GM19238 (cell line): ENCODE results near the gene THADA.
"Not testable (repeated sequence)": the region's sequence is repeated elsewhere in the genome, so short reads cannot be mapped to it uniquely, and the experiment has no call there.

ENCODE experiments used
- DNase-seq: peaks from one replicate; pipeline ENCODE4 v3.0.0; 2011; ENCODE audit warnings: low spot score; ENCODE audit not compliant: insufficient read length

The THADA gene

DNA sequence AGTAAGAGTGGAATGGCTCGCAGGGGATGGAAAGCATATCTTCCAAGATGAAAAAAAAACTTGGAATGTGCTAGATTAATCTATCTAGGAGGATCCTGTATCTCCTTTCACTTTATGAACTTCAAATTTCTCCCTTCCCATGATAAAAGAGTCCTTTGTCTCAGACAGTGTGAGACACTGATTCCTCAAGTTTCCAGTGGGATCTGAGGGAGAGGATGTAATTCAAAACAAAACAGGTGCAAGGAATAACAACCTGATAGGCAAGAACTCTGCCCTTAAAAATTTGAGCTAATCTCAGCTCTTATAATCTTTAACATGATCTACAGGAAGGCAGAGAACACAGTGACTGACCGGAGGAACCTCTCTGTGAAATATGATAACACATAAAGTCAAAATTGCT lies 207.5 kb downstream of the THADA start:
- DNase-seq = no peak

DNA sequence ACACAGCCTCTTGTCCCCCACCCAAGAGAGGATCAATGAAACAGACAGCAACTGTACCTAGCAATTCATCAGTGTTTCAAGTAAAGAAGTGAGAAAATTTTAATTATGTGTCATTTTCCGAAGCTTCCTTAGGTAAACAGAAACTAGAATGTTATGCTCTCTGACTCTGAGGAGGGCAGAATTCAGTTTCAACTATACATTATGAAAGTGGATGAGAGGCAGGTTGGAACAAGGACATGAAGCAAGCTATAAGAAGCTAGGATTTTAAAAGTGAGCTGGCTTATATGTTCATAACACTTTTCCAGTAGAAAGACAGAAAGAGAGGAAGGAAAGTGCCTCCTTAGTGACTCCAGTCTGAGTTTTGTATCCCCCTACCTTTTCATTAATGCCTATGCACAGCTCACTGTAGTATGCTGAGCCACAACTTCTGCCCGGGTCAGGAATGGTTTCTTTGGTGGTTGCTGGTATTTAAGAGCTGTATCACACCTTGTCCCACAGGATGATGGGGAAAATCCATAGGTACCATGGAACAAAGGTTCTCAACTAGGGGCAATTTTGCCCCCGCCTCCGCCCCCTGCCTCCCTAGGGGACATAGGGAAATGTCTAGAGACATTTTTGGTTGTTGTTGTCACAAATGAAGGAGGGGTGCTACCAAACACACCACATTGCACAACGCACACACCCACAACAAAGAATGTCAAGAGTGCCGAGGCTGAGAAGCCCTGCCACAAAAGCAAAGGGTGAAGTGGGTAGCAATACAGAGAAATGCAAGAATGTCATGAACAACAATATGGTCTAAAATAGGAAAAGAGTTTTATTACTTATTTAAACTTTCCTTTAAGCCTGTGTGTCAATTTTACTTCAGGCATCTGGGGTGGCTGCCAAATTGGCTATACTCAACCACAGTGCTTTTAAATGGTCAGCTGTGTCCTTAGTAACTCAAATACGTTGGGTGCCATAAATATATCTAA lies 208.5 kb downstream of the THADA start:
- no peak for DNase-seq

DNA sequence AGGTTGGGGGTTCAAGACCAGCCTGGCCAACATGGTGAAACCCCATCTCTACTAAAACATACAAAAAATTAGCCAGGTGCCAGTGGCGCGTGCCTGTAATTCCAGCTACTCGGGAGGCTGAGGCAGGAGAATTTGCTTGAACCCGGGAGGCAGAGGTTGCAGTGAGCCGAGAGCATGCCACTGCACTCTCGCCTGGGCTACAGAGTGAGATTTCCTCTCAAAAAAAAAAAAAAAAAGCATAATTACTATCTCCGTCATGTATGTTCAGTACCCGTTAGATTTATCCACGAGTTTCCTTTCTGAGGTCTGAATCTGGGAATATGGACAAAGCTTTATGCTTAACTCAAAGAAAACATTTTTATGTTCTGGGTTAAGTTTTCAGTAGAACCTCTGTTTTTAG lies 209.2 kb downstream of the THADA start:
- not testable (repeated sequence) for DNase-seq

DNA sequence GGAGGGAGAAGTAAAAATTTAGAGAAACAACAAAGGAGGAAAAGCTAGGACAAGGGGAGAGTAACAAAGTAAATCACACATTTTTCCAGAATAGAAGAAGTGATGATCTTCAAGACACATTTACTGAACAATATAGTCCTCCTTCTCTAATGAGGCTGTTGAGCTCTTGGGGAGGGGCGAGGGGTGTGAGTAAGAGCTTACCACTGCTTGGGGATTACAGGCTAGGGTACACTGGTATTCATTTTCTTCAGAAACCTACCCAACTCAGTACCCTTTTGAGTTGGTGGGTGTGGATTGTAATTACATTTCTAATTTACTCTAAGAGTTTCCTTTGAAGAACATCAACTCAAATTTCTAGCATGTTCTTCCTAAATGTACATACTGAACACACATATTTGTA lies 211.7 kb downstream of the THADA start:
- no peak for DNase-seq

DNA sequence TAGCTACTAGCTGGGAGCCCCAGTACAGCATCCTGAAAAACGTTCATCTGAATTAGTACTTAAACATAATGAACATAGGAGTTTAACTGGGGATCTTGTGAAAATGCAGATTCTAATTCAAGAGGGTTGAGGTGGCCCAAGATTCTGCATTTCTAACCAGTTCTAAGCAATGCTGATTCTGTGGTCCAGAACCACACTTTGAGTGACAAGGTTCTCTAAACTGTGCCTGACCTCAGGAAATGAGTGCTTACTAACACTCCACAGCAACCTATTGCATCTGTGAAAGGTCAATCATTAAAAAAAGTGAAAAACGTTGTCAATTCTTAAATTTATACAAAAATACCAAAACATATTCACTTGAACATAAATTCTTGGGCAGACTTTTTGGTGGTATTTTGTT lies 212.3 kb downstream of the THADA start:
- no peak for DNase-seq

DNA sequence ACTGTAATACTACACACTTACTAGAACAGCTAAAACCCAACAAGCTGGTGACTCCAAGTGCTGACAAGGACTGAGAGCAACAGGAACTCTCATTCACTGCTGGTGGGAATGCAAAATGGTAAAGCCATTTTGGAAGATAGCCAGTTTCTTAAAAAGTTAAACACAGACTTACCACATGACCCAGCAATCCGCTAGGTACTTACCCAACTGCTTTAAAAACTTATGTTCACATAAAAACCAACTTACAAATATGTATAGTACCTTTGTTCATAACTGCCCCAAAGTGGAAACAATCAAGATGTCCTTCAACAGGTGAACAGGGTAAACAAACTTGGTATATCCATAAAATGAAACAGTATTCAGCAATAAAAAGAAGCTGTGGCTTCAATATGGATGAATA lies 216.3 kb downstream of the THADA start:
- no peak for DNase-seq

DNA sequence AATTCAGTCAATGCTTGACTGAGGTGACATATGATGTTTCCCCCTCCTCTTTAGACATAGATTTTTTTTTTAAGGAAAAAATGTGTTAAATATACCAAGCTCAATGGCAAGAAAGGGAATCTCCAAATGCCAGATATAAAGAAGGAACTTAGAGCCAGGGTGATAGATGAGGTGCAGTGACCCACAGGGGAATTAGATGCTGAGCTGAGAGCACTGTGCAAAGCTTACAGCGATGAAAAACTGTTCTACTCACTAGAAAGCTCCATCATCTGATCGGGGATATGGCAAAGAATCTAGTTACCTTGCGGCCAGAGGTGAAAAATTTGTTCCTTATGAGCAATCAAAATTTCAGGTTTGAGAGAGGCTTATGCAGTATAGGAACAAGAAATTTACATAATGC lies 218.5 kb downstream of the THADA start:
- DNase-seq = no peak

DNA sequence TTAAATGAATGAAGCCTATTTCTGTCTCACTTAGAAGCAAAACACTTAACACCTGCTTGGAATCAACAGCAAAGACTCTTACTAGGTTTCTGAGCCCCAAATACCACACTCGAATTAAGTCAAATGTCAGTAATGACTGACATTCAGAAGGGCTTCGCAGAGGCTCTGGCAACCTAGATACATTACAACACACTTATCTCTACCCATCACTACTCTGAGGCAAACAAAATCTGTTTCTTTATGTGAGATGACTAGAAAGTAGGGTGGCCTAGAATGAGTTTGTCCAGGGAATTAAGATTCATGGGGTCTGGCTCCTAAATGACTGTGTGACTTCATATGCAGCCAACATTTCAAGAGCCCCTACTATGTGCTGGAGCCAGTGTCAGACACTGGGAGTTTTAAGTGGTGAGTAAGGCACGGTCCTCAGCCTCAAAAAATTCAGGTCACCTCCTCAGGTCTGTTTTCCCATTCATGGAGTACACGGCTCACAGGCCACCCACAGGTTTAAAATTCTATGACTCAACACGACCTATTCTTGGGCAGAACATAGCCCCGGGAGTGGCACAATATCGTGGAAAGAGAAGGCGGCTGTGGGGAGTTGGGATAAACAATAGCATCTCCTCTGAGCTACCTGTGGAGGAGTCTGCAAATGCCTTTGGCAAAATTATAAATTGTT lies 219.2 kb downstream of the THADA start:
- DNase-seq = no peak

DNA sequence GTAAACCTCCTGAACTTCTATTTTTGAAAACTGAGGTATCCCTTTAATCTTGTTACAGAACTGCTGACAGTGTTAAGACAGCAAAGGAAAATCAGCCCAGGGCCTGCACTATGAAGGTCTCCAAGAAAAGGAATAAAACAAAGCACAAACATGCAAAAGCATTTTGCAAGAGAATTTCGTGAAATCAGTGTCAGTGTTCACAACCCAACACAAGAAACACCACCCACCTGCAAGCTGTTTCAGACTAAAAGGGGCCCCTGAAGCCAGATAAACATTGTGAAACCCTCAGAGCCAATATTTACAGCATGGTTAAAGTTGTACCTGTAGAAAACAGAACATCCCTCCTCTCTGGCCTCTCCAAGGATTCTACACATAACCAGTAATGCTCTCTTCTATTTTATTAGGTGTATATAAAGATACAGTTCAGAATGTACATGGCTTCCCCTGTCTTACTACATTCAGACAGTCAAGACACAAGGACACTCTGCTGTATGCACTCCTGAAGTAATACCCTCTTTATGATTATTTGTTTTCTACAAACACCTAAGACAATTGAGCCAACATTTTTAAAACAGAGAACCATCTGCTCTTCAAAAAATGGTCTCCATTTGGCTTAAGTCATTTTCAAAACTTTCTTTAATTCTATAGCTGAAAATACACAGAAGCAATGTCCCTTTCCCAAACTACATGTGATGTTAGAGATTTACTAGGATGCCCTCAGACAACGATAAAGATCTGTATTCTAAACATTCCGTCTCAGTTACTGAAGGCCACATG lies 219.9 kb downstream of the THADA start:
- DNase-seq = no peak

DNA sequence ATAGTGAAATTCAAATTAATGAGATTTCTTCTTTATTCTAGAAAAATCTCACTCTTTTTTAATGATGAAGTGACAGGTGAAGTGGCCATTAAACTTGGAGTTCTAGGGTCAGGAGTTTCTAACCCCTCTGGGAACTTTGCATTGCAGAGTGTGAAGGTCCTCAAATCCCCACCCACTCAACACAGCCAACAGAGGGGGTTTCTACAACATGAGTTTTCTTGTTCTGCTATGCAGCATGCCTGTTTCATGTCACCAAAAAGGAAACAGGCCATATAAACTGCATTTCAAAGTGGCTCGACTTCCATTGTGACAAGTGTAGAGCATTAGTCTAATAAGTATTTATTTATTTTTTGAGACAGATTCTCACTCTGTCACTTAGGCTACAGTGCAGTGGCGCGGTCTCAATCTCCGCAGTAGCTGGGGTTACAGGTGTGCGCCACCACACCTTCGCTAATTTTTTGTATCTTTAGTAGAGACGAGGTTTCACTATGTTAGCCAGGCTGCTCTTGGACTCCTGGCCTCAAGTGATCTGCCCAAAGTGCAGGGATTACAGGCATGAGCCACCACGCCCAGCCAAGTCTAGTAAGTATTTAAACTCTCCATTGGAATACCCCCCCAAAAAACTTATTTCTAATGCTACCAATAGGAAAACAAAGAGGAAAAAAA lies 223.3 kb downstream of the THADA start:
- no peak for DNase-seq

DNA sequence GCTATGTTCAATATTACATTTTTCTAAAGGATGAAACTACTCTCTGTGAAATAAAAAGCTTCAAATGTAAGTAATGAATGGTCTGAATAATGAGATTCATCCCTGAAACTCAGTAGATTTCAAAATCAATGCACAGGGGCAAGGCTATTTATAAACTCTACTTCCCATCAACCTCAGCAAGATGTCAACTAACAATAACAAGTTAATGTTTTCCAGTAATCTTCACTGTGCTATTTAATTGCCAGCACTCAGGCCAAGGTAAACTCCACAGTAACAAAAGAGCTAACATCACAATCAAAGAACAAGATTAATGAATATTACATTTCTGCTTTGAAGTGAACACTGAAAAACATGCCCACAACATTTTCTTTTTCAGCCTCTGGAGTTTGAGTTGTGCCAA lies 225.1 kb downstream of the THADA start:
- no peak for DNase-seq

DNA sequence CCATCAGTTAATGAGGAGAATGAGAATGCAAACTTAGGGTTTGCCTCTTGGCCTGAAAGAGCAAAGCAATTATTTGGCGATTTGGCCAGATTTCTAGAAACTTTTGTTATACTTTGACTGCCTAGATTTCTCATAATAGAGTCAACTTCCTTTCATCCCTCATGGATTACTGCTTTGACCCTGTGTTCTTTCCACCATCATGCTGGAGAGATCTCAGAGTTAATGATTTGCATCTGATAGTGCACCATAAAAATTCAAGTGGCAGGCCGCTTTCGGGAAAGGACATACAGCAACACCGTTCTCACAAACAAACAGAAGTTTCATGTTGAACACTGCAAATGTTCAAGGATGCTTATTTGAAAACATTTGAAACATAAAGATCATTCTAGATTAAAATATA lies 225.7 kb downstream of the THADA start:
- no peak for DNase-seq

DNA sequence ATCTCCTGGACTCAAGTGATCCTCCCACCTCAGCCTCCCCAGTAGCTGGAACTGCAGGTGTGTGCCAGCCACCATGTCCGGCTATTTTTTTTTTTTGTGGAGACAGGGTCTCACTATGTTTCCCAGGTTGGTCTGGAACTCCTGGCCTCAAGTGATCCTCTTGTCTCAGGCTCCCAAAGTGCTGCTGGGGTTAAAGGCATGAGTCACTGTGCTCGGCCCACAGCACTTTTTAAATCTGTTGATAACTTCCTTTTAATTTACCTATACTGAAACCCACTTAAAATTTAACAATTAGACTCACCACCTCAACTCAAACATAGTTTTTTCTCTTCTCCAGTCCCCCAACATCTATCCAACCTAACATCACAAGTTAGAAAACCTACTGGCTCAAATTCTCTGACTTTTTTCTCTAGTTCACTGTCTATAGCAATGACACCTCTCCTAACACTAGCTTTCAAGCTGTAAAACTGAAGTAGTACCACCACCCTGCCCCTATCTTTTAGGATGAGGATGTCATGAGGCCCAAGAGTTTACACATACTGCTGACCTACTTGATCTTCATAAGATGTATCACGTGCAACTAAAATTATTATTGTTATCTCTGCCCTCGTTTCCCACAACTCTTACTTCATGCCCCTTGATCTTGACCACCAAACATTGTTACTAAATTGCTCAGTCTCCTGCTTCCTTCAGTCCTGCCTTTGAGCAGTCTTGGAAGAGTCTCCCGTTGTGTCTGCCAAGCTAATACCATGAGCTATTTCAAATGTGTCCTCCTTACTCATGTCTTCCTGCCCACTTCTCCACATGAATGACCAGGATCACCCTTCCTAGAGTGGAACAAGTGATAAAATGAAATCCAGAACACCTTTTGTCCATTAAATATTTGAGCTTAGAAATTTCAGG lies 227.1 kb downstream of the THADA start:
- DNase-seq = no peak

DNA sequence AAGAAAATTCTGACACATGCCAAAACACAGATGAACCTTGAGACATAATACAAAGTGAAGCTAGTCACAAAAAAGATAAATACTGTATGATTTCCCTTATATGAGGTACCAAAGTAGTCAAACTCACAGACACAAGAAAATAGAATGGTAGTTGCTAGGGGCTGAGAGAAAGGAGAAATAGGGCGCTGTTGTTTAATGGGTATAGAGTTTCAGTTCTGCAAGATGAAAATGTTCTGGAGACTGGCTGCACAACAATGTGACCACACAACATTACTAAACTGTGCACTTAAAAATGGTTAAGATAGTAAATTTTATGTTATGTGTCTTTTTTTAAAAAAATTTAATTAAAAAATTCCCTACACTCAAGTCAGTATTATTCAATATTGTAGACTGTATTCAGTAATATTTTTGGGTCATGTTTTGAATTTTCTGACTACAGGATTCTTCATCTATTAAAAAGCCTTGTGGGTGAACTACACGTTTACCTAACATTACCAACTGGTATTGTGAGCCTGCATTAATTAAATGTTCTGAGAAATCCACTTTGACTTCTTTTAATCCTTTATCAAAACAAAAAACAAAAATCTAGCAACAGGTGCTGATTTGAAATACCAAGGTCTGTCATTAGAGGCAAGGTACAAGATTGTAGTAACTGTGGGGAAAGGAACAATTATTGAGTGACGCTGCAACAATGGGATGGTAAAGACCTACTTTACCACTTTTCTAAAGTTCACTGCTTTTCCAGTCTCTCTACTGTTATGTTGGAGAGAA lies 228.6 kb downstream of the THADA start:
- no peak for DNase-seq

DNA sequence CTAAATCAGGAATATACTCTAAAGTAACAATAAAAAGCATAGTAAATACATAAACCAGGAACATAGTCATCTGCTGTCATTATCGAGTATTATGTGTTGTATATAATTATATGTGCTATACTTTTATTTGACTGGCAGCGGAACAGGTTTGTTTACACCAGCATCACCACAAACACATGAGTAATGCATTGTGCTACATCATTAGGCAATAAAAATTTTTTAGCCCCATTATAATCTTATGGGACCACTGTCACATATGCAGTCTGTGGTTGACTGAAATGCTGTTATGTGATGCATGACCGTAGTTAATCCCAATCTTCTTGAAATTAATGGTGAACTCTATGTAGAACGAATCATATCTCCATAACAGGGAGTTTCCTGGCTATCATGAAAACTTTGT lies 232.7 kb downstream of the THADA start:
- no peak for DNase-seq

DNA sequence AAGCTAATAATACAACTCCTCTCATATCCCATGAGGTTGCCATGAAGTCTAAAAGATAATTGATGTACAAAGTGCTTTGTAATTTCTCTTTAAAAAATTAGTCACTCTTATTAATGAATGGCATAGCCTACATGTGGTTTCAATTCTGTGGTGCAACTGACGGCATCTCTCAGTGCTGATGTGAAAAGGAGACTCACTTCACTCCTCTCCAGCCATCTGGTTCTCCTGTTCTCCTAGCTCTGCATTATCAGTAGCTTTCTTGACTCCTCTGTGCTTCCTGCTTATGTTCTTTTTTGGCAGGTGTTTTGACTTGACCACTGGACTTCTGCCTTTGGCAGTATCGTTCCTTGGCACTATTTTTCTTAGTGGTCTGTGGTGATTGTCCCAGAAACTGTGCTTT lies 234.6 kb downstream of the THADA start:
- DNase-seq = no peak

DNA sequence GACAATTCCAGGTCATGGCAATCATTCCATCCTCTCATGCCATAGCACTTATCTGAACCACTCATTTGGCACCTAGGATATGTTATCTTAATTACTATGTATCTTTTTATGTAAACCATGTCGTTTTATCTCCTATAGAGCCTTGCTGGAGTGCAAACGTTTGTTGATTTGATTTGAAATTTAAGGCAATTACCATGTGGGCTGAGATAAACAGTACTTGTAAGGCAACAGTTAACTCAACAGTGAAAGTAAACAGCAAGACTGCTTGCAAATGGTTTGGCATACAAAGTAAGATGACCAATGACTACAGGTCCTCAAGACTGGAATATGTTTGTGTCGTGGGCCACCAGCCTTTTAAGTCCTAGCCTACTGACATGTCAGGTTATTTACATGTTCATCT lies 235.7 kb downstream of the THADA start:
- DNase-seq = no peak

DNA sequence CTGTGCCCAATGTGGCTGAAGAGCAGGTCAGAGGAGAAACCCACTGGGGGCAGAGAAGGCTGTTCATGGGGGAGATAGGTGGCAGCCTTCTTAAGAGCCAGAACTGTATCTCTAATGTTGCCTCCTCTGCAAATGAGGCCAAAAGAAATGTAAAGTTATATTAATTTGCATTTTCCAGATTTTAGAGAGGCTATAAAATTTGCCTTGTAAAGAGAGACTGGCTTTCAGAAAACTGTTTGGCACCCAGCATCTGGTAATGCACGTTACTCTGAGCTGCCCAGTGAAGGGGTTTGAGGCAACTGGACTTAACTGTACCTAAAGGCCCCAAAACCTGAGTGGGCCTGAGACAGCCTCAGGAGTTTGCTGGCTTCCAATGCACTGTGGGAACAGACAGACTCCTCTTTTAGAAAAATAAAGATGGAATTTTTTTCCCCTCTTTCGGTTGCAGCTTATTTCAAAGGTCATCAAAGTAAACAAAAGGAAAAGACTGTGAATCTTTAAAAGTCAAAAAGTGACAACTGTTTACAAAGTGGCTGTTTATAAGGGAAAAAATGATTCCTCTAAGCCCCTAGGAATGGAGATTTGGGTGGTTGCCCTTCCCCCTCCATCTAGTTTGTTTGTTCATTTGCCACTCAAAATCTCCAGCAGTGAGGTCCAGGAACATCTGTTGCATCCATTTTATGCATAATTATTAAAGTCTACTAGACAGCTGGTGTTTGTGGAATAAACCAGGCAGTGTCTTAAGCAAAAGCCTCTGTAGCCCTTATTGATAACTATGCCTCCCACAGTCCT lies 237.2 kb downstream of the THADA start:
- DNase-seq = no peak

DNA sequence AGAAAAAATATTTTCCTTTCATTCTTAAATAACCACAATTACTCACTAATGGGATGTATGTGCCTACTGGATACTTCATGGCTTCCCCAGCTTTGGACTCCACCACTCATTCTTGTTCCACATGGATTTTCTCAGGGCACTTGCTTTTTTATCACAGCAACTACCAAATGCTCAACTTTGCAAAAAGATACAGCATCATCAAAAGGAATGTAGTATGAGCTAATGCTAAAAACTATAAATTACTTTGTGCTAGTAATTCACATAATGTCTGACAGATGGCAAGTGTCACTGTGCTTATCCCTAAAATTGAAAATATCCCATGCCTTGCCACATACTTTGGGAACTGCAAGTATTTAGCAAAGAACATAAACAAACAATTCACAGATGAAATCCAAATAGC lies 239.1 kb downstream of the THADA start:
- no peak for DNase-seq
